ENCODE measurements around the gene DSN1. TPM values are rescaled to one million over a fixed set of nuclear protein-coding genes. Genes with fewer than 3 reads are reported as not detected.
A peak's percentile ranks its signal among the peaks of the same experiment; 100 is the strongest.

DSN1 gene
- total and polyA plus RNA-seq, 9 of the 15 experiments (the other 6 are each of a cell fraction or from before 2014, with no cell fraction given), result 23.3 to 45.3 (median 31.1) TPM

DNA sequence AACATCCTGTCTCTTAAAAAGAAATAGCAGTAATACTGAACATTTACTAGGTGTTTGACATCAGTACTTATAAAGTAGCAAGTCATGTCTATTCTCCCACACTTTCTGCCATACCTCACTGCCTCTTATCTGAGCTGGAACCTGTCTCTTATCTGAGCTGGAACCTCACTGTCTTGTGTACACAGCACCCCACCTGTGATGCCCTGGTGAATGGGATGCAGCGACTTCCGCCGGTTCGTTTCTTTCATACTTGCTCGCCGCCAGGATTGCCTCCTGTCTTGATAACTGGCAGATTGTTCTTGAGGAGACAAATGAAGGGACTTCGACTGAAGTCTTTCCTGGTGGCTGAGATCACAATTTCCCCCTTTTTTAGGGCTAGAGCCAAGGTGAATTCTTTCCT, 2.9 kb downstream of the DSN1 start (continued):
- TF ChIP-seq BMI1 (IDR thresholded peaks at IDR 0.05; ENCODE audit: low read length) (no peak), SRSF9 (IDR thresholded peaks at IDR 0.05; ENCODE audit: borderline replicate concordance, low read depth, low read length) (no peak), MTA2 (IDR thresholded peaks at IDR 0.05; ENCODE audit: low read depth) (0 out of 2 replicates have a peak, but pooled peaks have one; percentile 32), RBM39 (optimal IDR thresholded peaks at IDR 0.05; ENCODE audit: low read depth, low read length) (no peak), ZNF699 (CRISPR knock-in tag; IDR thresholded peaks at IDR 0.05; ENCODE audit: insufficient replicate concordance) (no peak), FIP1L1 (IDR thresholded peaks at IDR 0.05; ENCODE audit: low read depth, low read length, poor library complexity, severe bottlenecking) (no peak), GATAD2B (IDR thresholded peaks at IDR 0.05; ENCODE audit: borderline replicate concordance) (no peak; the same call in 1 of the 2 replicates), HNRNPK (IDR thresholded peaks at IDR 0.05; ENCODE audit: low read depth, low read length, poor library complexity, severe bottlenecking) (no peak), ZFP1 (CRISPR knock-in tag; IDR thresholded peaks at IDR 0.05) (no peak), POLR3A (IDR thresholded peaks at IDR 0.05; ENCODE audit: borderline replicate concordance, extremely low read depth, insufficient read depth, insufficient read length) (no peak), ZNF311 (CRISPR knock-in tag; IDR thresholded peaks at IDR 0.05) (no peak), GATAD2A (IDR thresholded peaks at IDR 0.05) (peak; percentile 53; the same call in 1 of the 2 replicates), CBX3 (IDR thresholded peaks at IDR 0.05; ENCODE audit: borderline replicate concordance in 1 of 2, low read length in 2 of 2) (peak in 1 of 2 experiments; percentile 27; a peak in 1 of 3 replicates), NFE2 (IDR thresholded peaks at IDR 0.05; ENCODE audit: low read depth) (peak; percentile 76), HDAC8 (tag; IDR thresholded peaks at IDR 0.05) (no peak), JUND (IDR thresholded peaks at IDR 0.05; ENCODE audit: borderline replicate concordance, low read depth, low read length) (no peak), JUND (tag; IDR thresholded peaks at IDR 0.05; ENCODE audit: borderline replicate concordance, low read depth, low read length) (no peak), ETS2 (tag; IDR thresholded peaks at IDR 0.05; ENCODE audit: borderline replicate concordance, poor library complexity, severe bottlenecking) (no peak), FOS (IDR thresholded peaks at IDR 0.05; ENCODE audit: extremely low read depth, insufficient read length) (no peak), SOX6 (IDR thresholded peaks at IDR 0.05) (peak; percentile 77), POLR2AphosphoS5 (IDR thresholded peaks at IDR 0.05; ENCODE audit: control insufficient read depth, insufficient read depth, low read depth, low read length) (peak; percentile 88), ZFPM2 (CRISPR knock-in tag; IDR thresholded peaks at IDR 0.05) (no peak)
- TF ChIP-seq, protein P1, sequence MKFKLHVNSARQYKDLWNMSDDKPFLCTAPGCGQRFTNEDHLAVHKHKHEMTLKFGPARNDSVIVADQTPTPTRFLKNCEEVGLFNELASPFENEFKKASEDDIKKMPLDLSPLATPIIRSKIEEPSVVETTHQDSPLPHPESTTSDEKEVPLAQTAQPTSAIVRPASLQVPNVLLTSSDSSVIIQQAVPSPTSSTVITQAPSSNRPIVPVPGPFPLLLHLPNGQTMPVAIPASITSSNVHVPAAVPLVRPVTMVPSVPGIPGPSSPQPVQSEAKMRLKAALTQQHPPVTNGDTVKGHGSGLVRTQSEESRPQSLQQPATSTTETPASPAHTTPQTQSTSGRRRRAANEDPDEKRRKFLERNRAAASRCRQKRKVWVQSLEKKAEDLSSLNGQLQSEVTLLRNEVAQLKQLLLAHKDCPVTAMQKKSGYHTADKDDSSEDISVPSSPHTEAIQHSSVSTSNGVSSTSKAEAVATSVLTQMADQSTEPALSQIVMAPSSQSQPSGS (CRISPR knock-in tag; IDR thresholded peaks at IDR 0.05), result no peak
- TF ChIP-seq, protein P2, sequence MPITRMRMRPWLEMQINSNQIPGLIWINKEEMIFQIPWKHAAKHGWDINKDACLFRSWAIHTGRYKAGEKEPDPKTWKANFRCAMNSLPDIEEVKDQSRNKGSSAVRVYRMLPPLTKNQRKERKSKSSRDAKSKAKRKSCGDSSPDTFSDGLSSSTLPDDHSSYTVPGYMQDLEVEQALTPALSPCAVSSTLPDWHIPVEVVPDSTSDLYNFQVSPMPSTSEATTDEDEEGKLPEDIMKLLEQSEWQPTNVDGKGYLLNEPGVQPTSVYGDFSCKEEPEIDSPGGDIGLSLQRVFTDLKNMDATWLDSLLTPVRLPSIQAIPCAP (CRISPR knock-in tag; IDR thresholded peaks at IDR 0.05; ENCODE audit: borderline replicate concordance), result no peak
- TF ChIP-seq, protein P3, sequence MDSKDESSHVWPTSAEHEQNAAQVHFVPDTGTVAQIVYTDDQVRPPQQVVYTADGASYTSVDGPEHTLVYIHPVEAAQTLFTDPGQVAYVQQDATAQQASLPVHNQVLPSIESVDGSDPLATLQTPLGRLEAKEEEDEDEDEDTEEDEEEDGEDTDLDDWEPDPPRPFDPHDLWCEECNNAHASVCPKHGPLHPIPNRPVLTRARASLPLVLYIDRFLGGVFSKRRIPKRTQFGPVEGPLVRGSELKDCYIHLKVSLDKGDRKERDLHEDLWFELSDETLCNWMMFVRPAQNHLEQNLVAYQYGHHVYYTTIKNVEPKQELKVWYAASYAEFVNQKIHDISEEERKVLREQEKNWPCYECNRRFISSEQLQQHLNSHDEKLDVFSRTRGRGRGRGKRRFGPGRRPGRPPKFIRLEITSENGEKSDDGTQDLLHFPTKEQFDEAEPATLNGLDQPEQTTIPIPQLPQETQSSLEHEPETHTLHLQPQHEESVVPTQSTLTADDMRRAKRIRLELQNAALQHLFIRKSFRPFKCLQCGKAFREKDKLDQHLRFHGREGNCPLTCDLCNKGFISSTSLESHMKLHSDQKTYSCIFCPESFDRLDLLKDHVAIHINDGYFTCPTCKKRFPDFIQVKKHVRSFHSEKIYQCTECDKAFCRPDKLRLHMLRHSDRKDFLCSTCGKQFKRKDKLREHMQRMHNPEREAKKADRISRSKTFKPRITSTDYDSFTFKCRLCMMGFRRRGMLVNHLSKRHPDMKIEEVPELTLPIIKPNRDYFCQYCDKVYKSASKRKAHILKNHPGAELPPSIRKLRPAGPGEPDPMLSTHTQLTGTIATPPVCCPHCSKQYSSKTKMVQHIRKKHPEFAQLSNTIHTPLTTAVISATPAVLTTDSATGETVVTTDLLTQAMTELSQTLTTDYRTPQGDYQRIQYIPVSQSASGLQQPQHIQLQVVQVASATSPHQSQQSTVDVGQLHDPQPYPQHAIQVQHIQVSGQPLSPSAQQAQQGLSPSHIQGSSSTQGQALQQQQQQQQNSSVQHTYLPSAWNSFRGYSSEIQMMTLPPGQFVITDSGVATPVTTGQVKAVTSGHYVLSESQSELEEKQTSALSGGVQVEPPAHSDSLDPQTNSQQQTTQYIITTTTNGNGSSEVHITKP (IDR thresholded peaks at IDR 0.05; ENCODE audit: partially characterized antibody), result no peak

Data from K562 (cell line).